ENCODE data around the gene ANTXR2.

DNA sequence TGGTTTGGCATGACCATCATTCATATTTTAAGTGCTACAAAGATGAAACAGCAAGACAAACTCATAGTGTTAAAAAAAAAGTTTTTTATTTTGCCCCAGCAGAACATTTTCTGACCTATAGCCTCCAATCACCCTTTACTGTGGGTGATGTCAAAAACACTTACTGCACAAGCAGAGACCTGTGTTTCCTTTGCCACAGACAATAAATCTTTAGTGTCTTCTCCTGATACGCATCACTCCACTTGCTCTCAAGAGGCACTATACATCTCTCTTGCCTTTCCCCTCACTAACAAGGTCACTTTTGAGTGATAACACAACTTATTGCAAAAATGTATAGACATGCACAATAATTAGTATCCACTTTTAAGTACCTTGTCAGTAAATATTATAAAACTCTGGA lies 125.6 kb downstream of the ANTXR2 start:
- TF ChIP-seq, protein P1, sequence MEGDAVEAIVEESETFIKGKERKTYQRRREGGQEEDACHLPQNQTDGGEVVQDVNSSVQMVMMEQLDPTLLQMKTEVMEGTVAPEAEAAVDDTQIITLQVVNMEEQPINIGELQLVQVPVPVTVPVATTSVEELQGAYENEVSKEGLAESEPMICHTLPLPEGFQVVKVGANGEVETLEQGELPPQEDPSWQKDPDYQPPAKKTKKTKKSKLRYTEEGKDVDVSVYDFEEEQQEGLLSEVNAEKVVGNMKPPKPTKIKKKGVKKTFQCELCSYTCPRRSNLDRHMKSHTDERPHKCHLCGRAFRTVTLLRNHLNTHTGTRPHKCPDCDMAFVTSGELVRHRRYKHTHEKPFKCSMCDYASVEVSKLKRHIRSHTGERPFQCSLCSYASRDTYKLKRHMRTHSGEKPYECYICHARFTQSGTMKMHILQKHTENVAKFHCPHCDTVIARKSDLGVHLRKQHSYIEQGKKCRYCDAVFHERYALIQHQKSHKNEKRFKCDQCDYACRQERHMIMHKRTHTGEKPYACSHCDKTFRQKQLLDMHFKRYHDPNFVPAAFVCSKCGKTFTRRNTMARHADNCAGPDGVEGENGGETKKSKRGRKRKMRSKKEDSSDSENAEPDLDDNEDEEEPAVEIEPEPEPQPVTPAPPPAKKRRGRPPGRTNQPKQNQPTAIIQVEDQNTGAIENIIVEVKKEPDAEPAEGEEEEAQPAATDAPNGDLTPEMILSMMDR (IDR thresholded peaks at IDR 0.05) = no peak
- TF ChIP-seq POLR2A (IDR thresholded peaks at IDR 0.05) (no peak), EP300 (IDR thresholded peaks at IDR 0.05) (no peak), POLR2AphosphoS5 (IDR thresholded peaks at IDR 0.05) (no peak)
